ENCODE data around the gene C16orf95. TPM values are rescaled to one million over a fixed set of nuclear protein-coding genes. Genes with fewer than 3 reads are reported as not detected.
"Not testable (repeated sequence)": the region's sequence is repeated elsewhere in the genome, so short reads cannot be mapped to it uniquely, and the experiment has no call there.

The C16orf95 gene
- polyA plus RNA-seq, 3 donors: 2.6 to 4.5 (median 3.9) TPM

DNA sequence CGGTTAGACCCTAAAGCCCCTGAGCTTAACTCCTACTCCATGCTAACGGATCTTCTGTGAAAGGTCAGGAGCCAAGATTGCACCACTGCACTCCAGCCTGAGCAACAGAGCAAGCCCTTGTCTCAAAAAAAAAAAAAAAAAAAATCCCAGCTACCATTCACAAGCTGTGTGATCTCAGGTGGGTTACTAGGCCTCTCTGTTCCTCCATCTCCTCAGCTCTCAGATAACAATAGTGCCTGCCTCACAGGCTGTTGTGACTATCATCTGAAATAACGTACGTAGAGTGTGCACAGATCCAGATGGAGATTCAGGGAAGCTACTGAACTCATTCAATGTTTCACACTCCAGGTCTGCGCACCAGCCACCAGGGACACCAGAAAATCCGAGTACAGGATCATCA, 57.8 kb downstream of the C16orf95 start:
- DNase-seq (ENCODE audit: low read depth in 3 of 3, low spot score in 2 of 3): no peak

- DNase-seq (ENCODE audit: low read depth in 3 of 3, low spot score in 2 of 3): not testable (repeated sequence)
Observed at GRCh38 chr16:87258653-87259052, 58.5 kb downstream of the C16orf95 start.

DNA sequence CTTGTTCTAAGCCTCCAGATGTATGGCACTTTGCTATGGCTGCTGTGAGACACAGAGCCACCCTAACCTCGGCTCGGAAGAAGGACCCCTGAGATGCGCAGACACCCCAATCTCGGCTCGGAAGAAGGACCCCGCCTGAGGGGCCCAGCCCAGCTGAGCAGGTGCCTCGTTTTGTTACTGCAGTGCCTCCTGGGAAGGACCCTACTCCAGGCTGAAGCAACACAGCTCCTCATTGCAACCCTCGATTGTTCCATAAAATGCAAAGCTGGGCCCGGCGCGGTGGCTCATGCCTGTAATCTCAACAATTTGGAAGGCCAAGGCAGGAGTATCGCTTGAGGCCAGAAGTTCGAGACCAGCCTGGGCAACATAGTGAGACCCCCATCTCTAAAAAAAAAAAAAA, 61.3 kb downstream of the C16orf95 start:
- no peak for DNase-seq (ENCODE audit: low read depth in 3 of 3, low spot score in 2 of 3)

- no peak for DNase-seq (ENCODE audit: low read depth in 3 of 3, low spot score in 2 of 3)
Observed at GRCh38 chr16:87254734-87255133, 62.5 kb downstream of the C16orf95 start.

GRCh38 chr16:87254296-87254695, 62.9 kb downstream of the C16orf95 start:
- DNase-seq (ENCODE audit: low read depth in 3 of 3, low spot score in 2 of 3): no peak

- no peak for DNase-seq (ENCODE audit: low read depth in 3 of 3, low spot score in 2 of 3)
Observed at GRCh38 chr16:87253536-87253935, 63.7 kb downstream of the C16orf95 start.

Other genes starting within 250 kb of the C16orf95 start
- 10 to 100 TPM; 18.7 to 22.6 (median 18.9) TPM for gene FBXO31, start 66.4 kb upstream of the C16orf95 start, polyA plus RNA-seq (ENCODE audit: insufficient read length in 3 of 3)
- gene MAP1LC3B, start 74.9 kb upstream of the C16orf95 start, polyA plus RNA-seq (ENCODE audit: insufficient read length in 3 of 3): 10 to 100 TPM; 67.1 to 74.8 (median 71.2) TPM
- gene ZCCHC14, start 175.6 kb upstream of the C16orf95 start, polyA plus RNA-seq (ENCODE audit: insufficient read length in 3 of 3): 10 to 100 TPM; 28.6 to 32.1 (median 30.7) TPM